Measurements from ENCODE around the gene PIP4P1. TPM values are rescaled to one million over a fixed set of nuclear protein-coding genes. Genes with fewer than 3 reads are reported as not detected.

Gene PIP4P1
- total and polyA plus RNA-seq, 2 of the 13 experiments (the other 11 are each of a cell fraction or from before 2014, with no cell fraction given), result 33.4 to 47.0 TPM

GRCh38 chr14:20434701-20435581 is 26.3 kb downstream of the PIP4P1 start (continued):
- no peak for TF ChIP-seq CSRNP2 (CRISPR knock-in tag; conservative IDR thresholded peaks at IDR 0.05; ENCODE audit: low read depth)
- no peak for TF ChIP-seq DNMT3B (CRISPR knock-in tag; conservative IDR thresholded peaks at IDR 0.05)
- TF ChIP-seq ZSCAN12 (CRISPR knock-in tag; IDR thresholded peaks at IDR 0.05), result no peak
- no peak for TF ChIP-seq GABPB1 (CRISPR knock-in tag; IDR thresholded peaks at IDR 0.05)
- TF ChIP-seq ZNF570 (CRISPR knock-in tag; IDR thresholded peaks at IDR 0.05; ENCODE audit: borderline replicate concordance), result no peak
- no peak for TF ChIP-seq CEBPB (IDR thresholded peaks at IDR 0.05; ENCODE audit: borderline replicate concordance, low read depth, low read length)
- TF ChIP-seq ATAD3A (CRISPR knock-in tag; IDR thresholded peaks at IDR 0.05), result no peak
- no peak for TF ChIP-seq ZNF136 (CRISPR knock-in tag; IDR thresholded peaks at IDR 0.05; ENCODE audit: low read depth)

GRCh38 chr14:20429801-20430669 is 31.2 kb downstream of the PIP4P1 start:
- in situ Hi-C loops (cut with HindIII; ENCODE audit: extremely low pct_ligation_motif_present, low pct_unique_long_range_greater_than_20kb) (no loop called here), intact Hi-C loops (cut with micrococcal nuclease; ENCODE audit: unreplicated experiment) (no loop called here)
- Histone ChIP-seq H3K79me2 (ENCODE audit: insufficient read depth, low read length) (no peaks in the 10 kb centered on the region), H3K4me2 (ENCODE audit: low read depth, low read length) (peak overlapping the region; percentile 25), H4K20me1 (ENCODE audit: insufficient read depth, low read length) (no peaks in the 10 kb centered on the region), H3K27me3 (ENCODE audit: control insufficient read depth in 1 of 2, insufficient read depth in 2 of 2, low read length in 2 of 2) (no peaks in the 10 kb centered on the region; a peak in 1 of 5 replicates), H3K4me1 (ENCODE audit: insufficient read depth, low read length) (peaks cover 52% of the 10 kb centered on the region), H3K9me3 (ENCODE audit: low read length) (no peaks in the 10 kb centered on the region), H3K9ac (ENCODE audit: insufficient read depth, low read depth, low read length) (no peak overlapping the region), H2AFZ (ENCODE audit: low read length) (no peak overlapping the region), H3K4me3 (replicated peaks in 1 of 3; ENCODE audit: insufficient read depth in 1 of 3, low read depth in 2 of 3, low read length in 3 of 3) (no peak overlapping the region), H3K27ac (ENCODE audit: extremely low read length, insufficient read depth, low read length) (no peak overlapping the region), H3K36me3 (replicated peaks in 1 of 2; ENCODE audit: control insufficient read depth in 1 of 2, insufficient read depth in 2 of 2, low read length in 2 of 2) (no peaks in the 10 kb centered on the region)
- CTCF ChIA-PET (ENCODE audit: low intra/inter-chr PET ratio, low total read pairs), result no interaction called here
- BruUV-seq (replicated peaks), result no TSS peak
- POLR2A ChIA-PET, result interaction anchor here (0.7 to 4.0 kb wide), 8 partner anchors 12 to 86 kb away, joined by 3 to 37 read pairs (median 4); partner anchors contain the start of genes APEX1, OSGEP, PARP2 and PIP4P1
- 39% methylated on average over 14 of the region's 30 CpGs for WGBS (ENCODE audit: low lambda C conversion rate)
- ATAC-seq (peak; percentile 65), DNase-seq (ENCODE audit: low spot score) (peak; percentile 30), FAIRE-seq (peak; percentile 56)
- 0 out of 2 replicates have a peak, but pooled peaks have one; percentile 26 for TF ChIP-seq ERF (CRISPR knock-in tag; IDR thresholded peaks at IDR 0.05)
- peak; percentile 52; the same call in 1 of the 2 replicates for TF ChIP-seq THAP9 (CRISPR knock-in tag; IDR thresholded peaks at IDR 0.05; ENCODE audit: borderline replicate concordance)
- no peak for TF ChIP-seq ZSCAN29 (CRISPR knock-in tag; conservative IDR thresholded peaks at IDR 0.05)
- peak; percentile 42; the same call in 1 of the 2 replicates for TF ChIP-seq ZNF441 (CRISPR knock-in tag; IDR thresholded peaks at IDR 0.05; ENCODE audit: borderline replicate concordance)
- no peak for TF ChIP-seq FOXJ3 (CRISPR knock-in tag; IDR thresholded peaks at IDR 0.05; ENCODE audit: borderline replicate concordance)
- TF ChIP-seq PCBP2 (optimal IDR thresholded peaks at IDR 0.05; ENCODE audit: low read depth, low read length, poor library complexity, severe bottlenecking), result no peak
